T-helper 1 cell treated with Interleukin-12 subunit alpha and Interleukin-12 subunit beta and Interleukin-4 antibody, amounts not matched to agents 30 μg/mL and 1 μg/mL, for 36 hours (primary cell): ENCODE results near the gene RNF114.

Experiments
- H3K27ac Mint-ChIP-seq: one replicate; pipeline ENCODE4 v1.8.0; 2021; ENCODE audit warnings: mild to moderate bottlenecking, mixed read lengths
- H3K27me3 Mint-ChIP-seq: one replicate; pipeline ENCODE4 v1.8.0; 2021; ENCODE audit warnings: low read depth, mixed read lengths
- H3K36me3 Mint-ChIP-seq: one replicate; pipeline ENCODE4 v1.8.0; 2021; ENCODE audit warnings: low read depth, mixed read lengths
- H3K4me1 Mint-ChIP-seq: one replicate; pipeline ENCODE4 v1.8.0; 2021; ENCODE audit warnings: low read depth, mixed read lengths
- H3K4me3 Mint-ChIP-seq: one replicate; pipeline ENCODE4 v1.8.0; 2021; ENCODE audit warnings: mild to moderate bottlenecking, moderate library complexity, mixed read lengths
- H3K9me3 Mint-ChIP-seq: one replicate; pipeline ENCODE4 v1.8.0; 2021; ENCODE audit warnings: mixed read lengths

The RNF114 gene

DNA sequence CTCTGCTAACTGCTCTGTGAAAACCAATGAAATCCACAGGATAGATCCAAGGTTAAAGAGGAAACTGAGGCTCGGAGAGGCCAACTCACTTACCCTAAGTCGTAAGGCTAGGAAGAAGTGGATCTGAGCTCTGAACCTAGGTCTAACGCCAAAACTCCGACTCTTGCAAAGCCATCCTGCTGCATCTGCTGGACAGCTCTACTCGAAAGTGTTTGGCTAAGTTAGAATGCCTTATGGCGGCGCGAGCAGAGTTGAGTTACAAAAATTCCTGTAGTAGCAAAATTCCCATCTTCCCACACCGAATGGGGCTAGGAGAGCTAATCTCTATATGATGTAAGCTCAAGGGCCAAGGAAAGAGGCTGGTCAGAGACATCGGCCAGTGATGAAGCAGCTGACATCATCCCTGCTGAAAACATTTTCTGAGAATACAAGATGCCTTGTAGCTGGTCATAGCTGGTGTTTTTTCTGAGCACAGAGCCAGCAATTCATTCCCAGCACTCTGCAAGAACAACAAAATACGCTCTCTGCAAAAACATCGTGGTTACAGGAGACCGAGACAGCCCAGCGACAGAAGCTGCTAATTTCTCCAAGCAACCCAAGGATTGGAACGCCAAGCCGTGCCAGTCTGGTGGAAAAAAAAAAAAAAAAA lies 22.7 kb upstream of the RNF114 start:
- H3K27ac Mint-ChIP-seq: no peak overlapping the region
- H3K4me3 Mint-ChIP-seq: peak overlapping the region; percentile 98
- peaks cover 23% of the 10 kb centered on the region for H3K4me1 Mint-ChIP-seq
- no peaks in the 10 kb centered on the region for H3K9me3 Mint-ChIP-seq
- peaks cover 4% of the 10 kb centered on the region for H3K36me3 Mint-ChIP-seq
- no peaks in the 10 kb centered on the region for H3K27me3 Mint-ChIP-seq

- peaks cover 2% of the 10 kb centered on the region for H3K36me3 Mint-ChIP-seq
- no peaks in the 10 kb centered on the region for H3K9me3 Mint-ChIP-seq
- peak overlapping the region; percentile 98 for H3K4me3 Mint-ChIP-seq
- H3K27me3 Mint-ChIP-seq: no peaks in the 10 kb centered on the region
- H3K4me1 Mint-ChIP-seq: peaks cover 23% of the 10 kb centered on the region
- H3K27ac Mint-ChIP-seq: peak overlapping the region; percentile 90
Measured at GRCh38 chr20:49914310-49915117, 21.7 kb upstream of the RNF114 start.

GRCh38 chr20:49915118-49915379 lies 21.1 kb upstream of the RNF114 start:
- Mint-ChIP-seq H3K27me3 (no peaks in the 10 kb centered on the region), H3K4me3 (peak overlapping the region; percentile 98), H3K36me3 (peaks cover 2% of the 10 kb centered on the region), H3K4me1 (peaks cover 23% of the 10 kb centered on the region), H3K27ac (peak overlapping the region; percentile 100), H3K9me3 (no peaks in the 10 kb centered on the region)

GRCh38 chr20:49915380-49916145 lies 20.6 kb upstream of the RNF114 start, which contains the start of gene SPATA2:
Gene SPATA2 (minus strand): TSS chr20:49915529. CDS start chr20:49908490, 7,039 bp downstream.
- H3K4me1 Mint-ChIP-seq: peaks cover 23% of the 10 kb centered on the region
- H3K36me3 Mint-ChIP-seq: no peaks in the 10 kb centered on the region
- no peaks in the 10 kb centered on the region for H3K9me3 Mint-ChIP-seq
- no peaks in the 10 kb centered on the region for H3K27me3 Mint-ChIP-seq
- peak within 1 kb of the TSS; percentile 98 for H3K4me3 Mint-ChIP-seq
- peak within 1 kb of the TSS; percentile 100 for H3K27ac Mint-ChIP-seq

GRCh38 chr20:49916146-49917002 lies 19.8 kb upstream of the RNF114 start:
- Mint-ChIP-seq H3K9me3 (no peaks in the 10 kb centered on the region), H3K27ac (peak overlapping the region; percentile 100), H3K4me3 (peak overlapping the region; percentile 98), H3K36me3 (no peaks in the 10 kb centered on the region), H3K27me3 (no peaks in the 10 kb centered on the region), H3K4me1 (peaks cover 23% of the 10 kb centered on the region)

GRCh38 chr20:49918446-49918845 lies 17.8 kb upstream of the RNF114 start:
- no peaks in the 10 kb centered on the region for H3K9me3 Mint-ChIP-seq

GRCh38 chr20:49919009-49919408 lies 17.2 kb upstream of the RNF114 start:
- Mint-ChIP-seq H3K27me3 (no peaks in the 10 kb centered on the region), H3K4me1 (peaks cover 15% of the 10 kb centered on the region), H3K9me3 (no peaks in the 10 kb centered on the region), H3K4me3 (no peak overlapping the region), H3K36me3 (no peaks in the 10 kb centered on the region), H3K27ac (no peak overlapping the region)

More at GRCh38 chr20:49918446-49918845, 17.8 kb upstream of the RNF114 start:
- Mint-ChIP-seq H3K27me3 (no peaks in the 10 kb centered on the region), H3K4me3 (no peak overlapping the region), H3K4me1 (peaks cover 20% of the 10 kb centered on the region), H3K36me3 (no peaks in the 10 kb centered on the region), H3K27ac (no peak overlapping the region)

- no peak overlapping the region for H3K27ac Mint-ChIP-seq
- H3K27me3 Mint-ChIP-seq: peaks cover 3% of the 10 kb centered on the region
- no peaks in the 10 kb centered on the region for H3K36me3 Mint-ChIP-seq
- peaks cover 11% of the 10 kb centered on the region for H3K4me1 Mint-ChIP-seq
- no peaks in the 10 kb centered on the region for H3K9me3 Mint-ChIP-seq
- H3K4me3 Mint-ChIP-seq: no peak overlapping the region
Measured at GRCh38 chr20:49919461-49919860, 16.7 kb upstream of the RNF114 start.

DNA sequence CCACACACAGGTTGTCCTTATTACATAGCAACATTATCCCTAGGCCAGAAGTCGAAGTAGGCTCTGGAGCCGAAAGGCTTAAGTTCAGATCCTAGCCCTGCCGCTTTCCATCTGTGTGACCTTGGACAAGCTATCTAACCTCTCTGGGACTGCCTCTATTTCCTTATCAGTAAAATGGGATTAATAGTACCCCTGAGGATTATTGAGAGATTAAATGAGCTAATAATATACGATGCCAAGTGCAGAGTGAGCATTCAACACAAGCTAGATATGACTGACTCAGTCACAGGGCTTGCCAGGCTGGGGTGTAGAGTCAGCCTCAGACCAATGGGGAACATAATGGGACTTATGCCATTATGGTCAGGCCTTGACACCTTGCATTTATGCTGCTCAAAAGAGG lies 11.9 kb upstream of the RNF114 start:
- Mint-ChIP-seq H3K9me3 (no peaks in the 10 kb centered on the region), H3K4me3 (no peak overlapping the region), H3K27me3 (peaks cover 8% of the 10 kb centered on the region), H3K27ac (no peak overlapping the region), H3K36me3 (no peaks in the 10 kb centered on the region), H3K4me1 (peaks cover 4% of the 10 kb centered on the region)

- peaks cover 4% of the 10 kb centered on the region for H3K4me1 Mint-ChIP-seq
- H3K27ac Mint-ChIP-seq: no peak overlapping the region
- H3K4me3 Mint-ChIP-seq: no peak overlapping the region
- H3K36me3 Mint-ChIP-seq: no peaks in the 10 kb centered on the region
- H3K27me3 Mint-ChIP-seq: peaks cover 8% of the 10 kb centered on the region
- H3K9me3 Mint-ChIP-seq: no peaks in the 10 kb centered on the region
Measured at GRCh38 chr20:49925901-49926454, 10.2 kb upstream of the RNF114 start.

DNA sequence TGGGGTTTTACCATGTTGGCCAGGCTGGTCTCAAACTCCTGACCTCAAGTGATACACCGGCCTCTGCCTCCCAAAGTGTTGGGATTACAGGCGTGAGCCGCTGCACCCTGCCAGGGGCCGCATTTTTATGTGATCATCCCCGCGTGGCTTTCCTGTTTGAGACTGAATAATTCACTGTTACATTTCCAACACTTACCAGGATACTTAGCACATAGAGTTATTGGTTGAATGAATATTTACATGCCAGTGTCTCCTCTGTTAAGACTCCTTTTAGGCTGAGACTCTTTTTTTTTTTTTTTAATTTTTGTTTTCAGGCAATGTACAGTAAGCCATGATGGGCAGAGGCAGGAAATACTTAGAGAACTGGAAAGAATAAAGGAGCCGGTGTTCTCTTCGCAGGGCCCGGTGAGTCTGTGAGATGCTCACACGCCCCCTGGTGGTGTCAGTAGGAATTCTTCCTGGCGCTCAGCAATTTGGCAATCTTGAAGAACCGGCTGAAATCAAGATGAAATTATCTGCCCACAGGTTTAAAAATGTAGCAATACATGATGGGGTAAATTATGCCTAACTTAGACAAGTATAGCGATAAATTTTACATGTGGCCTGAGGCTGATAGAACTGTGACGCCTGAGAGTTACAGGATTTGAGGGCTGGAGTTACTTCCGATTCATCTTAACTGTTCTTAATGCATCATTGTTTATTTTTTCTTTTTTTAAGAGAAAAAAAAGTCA lies 7.6 kb upstream of the RNF114 start:
- H3K9me3 Mint-ChIP-seq: no peaks in the 10 kb centered on the region
- H3K36me3 Mint-ChIP-seq: no peaks in the 10 kb centered on the region
- H3K27ac Mint-ChIP-seq: peak overlapping the region; percentile 38
- H3K4me1 Mint-ChIP-seq: peaks cover 4% of the 10 kb centered on the region
- no peak overlapping the region for H3K4me3 Mint-ChIP-seq
- peaks cover 8% of the 10 kb centered on the region for H3K27me3 Mint-ChIP-seq

GRCh38 chr20:49929142-49929494 lies 7.1 kb upstream of the RNF114 start:
- H3K27me3 Mint-ChIP-seq: peaks cover 7% of the 10 kb centered on the region
- no peak overlapping the region for H3K27ac Mint-ChIP-seq
- peaks cover 8% of the 10 kb centered on the region for H3K4me1 Mint-ChIP-seq
- H3K4me3 Mint-ChIP-seq: no peak overlapping the region
- H3K36me3 Mint-ChIP-seq: no peaks in the 10 kb centered on the region
- no peaks in the 10 kb centered on the region for H3K9me3 Mint-ChIP-seq

- Mint-ChIP-seq H3K9me3 (no peaks in the 10 kb centered on the region), H3K36me3 (peaks cover 11% of the 10 kb centered on the region), H3K4me1 (peaks cover 32% of the 10 kb centered on the region), H3K27ac (no peak overlapping the region), H3K4me3 (peak overlapping the region; percentile 31), H3K27me3 (no peaks in the 10 kb centered on the region)
Measured at GRCh38 chr20:49935746-49936152, 448 bp upstream of the RNF114 start.
